Esophagus squamous epithelium (tissue), 5 donors: ENCODE results near the gene IQSEC3. TPM values are rescaled to one million over a fixed set of nuclear protein-coding genes. Genes with fewer than 3 reads are reported as not detected.
"Not testable (repeated sequence)": the region's sequence is repeated elsewhere in the genome, so short reads cannot be mapped to it uniquely, and the experiment has no call there.

Experiments
- DNase-seq: peaks from one replicate; lab custom pipeline; 2025; lab: John Stamatoyannopoulos, UW
- H3K27ac ChIP-seq, 4 donors: fragments of 200-600 bp; sonication (generic); one replicate each; pipeline ENCODE4 v1.5.1; 2016 to 2019; ENCODE audit warnings: mild to moderate bottlenecking in 1 of 4
- H3K27me3 ChIP-seq, 4 donors: fragments of 200-600 bp; sonication (generic); 1 replicate in 3 of 4; 2 replicates in 1 of 4; pipeline versions ENCODE4 v1.5.1 to v1.6.0; 2017 to 2021; ENCODE audit warnings: antibody characterized with exemption in 1 of 4
- H3K36me3 ChIP-seq, 3 donors: fragments of 200-600 bp; sonication (generic); one replicate each; pipeline ENCODE4 v1.5.1; 2016 to 2019
- H3K4me1 ChIP-seq, 3 donors: fragments of 200-600 bp; sonication (generic); one replicate each; pipeline ENCODE4 v1.5.1; 2017 to 2019
- H3K4me3 ChIP-seq, 4 donors: fragments of 200-600 bp; sonication (generic); 1 replicate in 3 of 4; 2 replicates in 1 of 4; pipeline ENCODE4 v1.5.1; 2016 to 2019; ENCODE audit warnings: mild to moderate bottlenecking in 2 of 4, moderate library complexity in 1 of 4
- H3K9me3 ChIP-seq, 3 donors: fragments of 200-600 bp; sonication (generic); one replicate each; pipeline ENCODE4 v1.5.1; 2016 to 2019
- CTCF ChIP-seq, 6 experiments: fragments of 450-650 bp in 4 of 6; fragments of 200-600 bp in 2 of 6; sonication (generic) in 2 of 6; IDR thresholded peaks; one replicate each; pipeline ENCODE4 v1.5.1; 2016 to 2019; ENCODE audit warnings: antibody characterized with exemption in 6 of 6, mild to moderate bottlenecking in 4 of 6, moderate library complexity in 4 of 6
- POLR2A ChIP-seq, 4 donors: fragments of 450-650 bp; IDR thresholded peaks; one replicate each; pipeline ENCODE4 v1.6.1; 2017; ENCODE audit warnings: antibody characterized with exemption in 4 of 4, mild to moderate bottlenecking in 4 of 4, moderate library complexity in 3 of 4
- WGBS, 2 donors: methylation state at CpG; one replicate each; pipeline ENCODE4 v1.1.5; 2018; 5-methylcytosine and 5-hydroxymethylcytosine counted together
- intact Hi-C: fragments of 100-400 bp; cut with DNase I; formaldehyde crosslinking; loops from one replicate; pipeline ENCODE4 v1.15.0; 2022
- total RNA-seq, 4 donors: library from RNA; depleted of rRNA; stranded (reverse); fragments of >200 nt; gene quantifications; one replicate each; pipeline ENCODE4 v1.1.0, GENCODE V29; 2016
- donor health status: DM: yes; HTN: yes; CAD: no.

IQSEC3 gene
- total RNA-seq, 4 donors from 2014 or later: 0.04 to 0.95 (median 0.08) TPM; not detected in 1

- DNase-seq: no peak
- H3K36me3 ChIP-seq: no peaks in the 10 kb centered on the region
- H3K27me3 ChIP-seq: peaks cover 0 to 46% (median 0%) of the 10 kb centered on the region in 4 donors
- H3K9me3 ChIP-seq: no peaks in the 10 kb centered on the region
- no peaks in the 10 kb centered on the region for H3K4me1 ChIP-seq
- no peak overlapping the region for H3K4me3 ChIP-seq
- H3K27ac ChIP-seq: no peak overlapping the region
- intact Hi-C loops: no loop called here
- WGBS, 2 donors: 86 to 87% methylated on average over 2 to 4 of the region's 5 CpGs
- no peak for TF ChIP-seq POLR2A (IDR thresholded peaks at IDR 0.05)
- TF ChIP-seq CTCF (IDR thresholded peaks at IDR 0.05): no peak
These were observed 64.0 kb downstream of the IQSEC3 start for GRCh38 chr12:130519-130918.

GRCh38 chr12:131008-131407 lies 64.4 kb downstream of the IQSEC3 start:
- no peak for DNase-seq
- H3K36me3 ChIP-seq: no peaks in the 10 kb centered on the region
- H3K4me1 ChIP-seq: no peaks in the 10 kb centered on the region
- peaks cover 0 to 43% (median 0%) of the 10 kb centered on the region in 4 donors for H3K27me3 ChIP-seq
- H3K27ac ChIP-seq: no peak overlapping the region
- WGBS, 2 donors: 70% methylated on average over 2 of the region's 12 CpGs; no CpG with 5 or more reads in 1 of the 2 donors
- TF ChIP-seq POLR2A (IDR thresholded peaks at IDR 0.05): no peak
- no peak for TF ChIP-seq CTCF (IDR thresholded peaks at IDR 0.05)
- H3K4me3 ChIP-seq: no peak overlapping the region
- intact Hi-C loops: no loop called here
- H3K9me3 ChIP-seq: no peaks in the 10 kb centered on the region

GRCh38 chr12:131732-132495 lies 65.3 kb downstream of the IQSEC3 start:
- H3K27me3 ChIP-seq: peaks cover 0 to 49% (median 0%) of the 10 kb centered on the region in 4 donors
- no peak overlapping the region for H3K4me3 ChIP-seq
- WGBS, 2 donors: 72 to 84% methylated on average over 12 of the region's 12 CpGs
- no peaks in the 10 kb centered on the region for H3K9me3 ChIP-seq
- intact Hi-C loops: no loop called here
- TF ChIP-seq CTCF (IDR thresholded peaks at IDR 0.05) (no peak), POLR2A (IDR thresholded peaks at IDR 0.05) (no peak)
- no peak for DNase-seq
- H3K4me1 ChIP-seq: no peaks in the 10 kb centered on the region
- H3K27ac ChIP-seq: no peak overlapping the region
- H3K36me3 ChIP-seq: no peaks in the 10 kb centered on the region

- 73 to 81% methylated on average over 7 of the region's 7 CpGs for WGBS, 2 donors
- H3K4me3 ChIP-seq, H3K4me1 ChIP-seq, H3K36me3 ChIP-seq, H3K27ac ChIP-seq, H3K9me3 ChIP-seq, DNase-seq, intact Hi-C loops: not testable (repeated sequence)
- peaks cover 0 to 56% (median under 1%) of the 10 kb centered on the region in 4 donors for H3K27me3 ChIP-seq
These were observed 67.2 kb downstream of the IQSEC3 start for GRCh38 chr12:133616-134232.

GRCh38 chr12:135138-135537 lies 68.6 kb downstream of the IQSEC3 start:
- H3K27me3 ChIP-seq: peaks cover 0 to 58% (median 3%) of the 10 kb centered on the region in 4 donors
- peaks cover 0 to 14% (median 11%) of the 10 kb centered on the region in 3 donors for H3K4me1 ChIP-seq
- WGBS, 2 donors: 92 to 100% methylated on average over 2 of the region's 2 CpGs
- intact Hi-C loops: no loop called here
- H3K36me3 ChIP-seq: no peaks in the 10 kb centered on the region
- H3K9me3 ChIP-seq: no peaks in the 10 kb centered on the region
- TF ChIP-seq POLR2A (IDR thresholded peaks at IDR 0.05): no peak
- no peak for TF ChIP-seq CTCF (IDR thresholded peaks at IDR 0.05)
- no peak for DNase-seq
- H3K4me3 ChIP-seq: no peak overlapping the region
- H3K27ac ChIP-seq: no peak overlapping the region
